SKM-1 (cell line): ENCODE measurements around the gene FGF23.

Source experiments
- DNase-seq: peaks from one replicate; lab custom pipeline; 2025; ENCODE audit not compliant: unreplicated experiment; lab: John Stamatoyannopoulos, UW

FGF23 gene

DNA sequence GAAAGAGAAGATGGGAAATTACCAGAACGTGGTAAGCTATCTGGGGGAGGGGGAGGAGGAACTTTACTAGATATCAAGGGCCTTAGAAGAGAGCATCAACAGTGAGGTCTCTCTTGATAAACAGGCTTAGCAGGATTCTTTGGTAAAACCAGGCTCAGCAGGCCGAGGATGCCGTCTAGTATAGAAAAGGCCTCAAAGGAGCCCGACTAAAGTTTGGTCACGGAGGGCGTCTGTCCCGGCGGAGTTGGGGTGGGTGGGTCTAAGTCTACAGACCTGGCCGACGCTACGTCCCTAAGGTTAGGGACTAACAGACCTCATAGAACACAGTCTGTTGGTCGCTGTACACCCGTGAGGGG, 59.0 kb downstream of the FGF23 start:
- no peak for DNase-seq
